Suprapubic skin (tissue), 4 donors: ENCODE data around the gene BRINP3. TPM values are rescaled to one million over a fixed set of nuclear protein-coding genes. Genes with fewer than 3 reads are reported as not detected.

Source experiments
- DNase-seq, 2 donors: peaks; one replicate each; pipeline ENCODE4 v3.0.0-alpha.2; 2019; ENCODE audit warnings: low spot score in 2 of 2
- H3K27ac ChIP-seq: fragments of 200-600 bp; sonication (generic); one replicate; pipeline ENCODE4 v1.5.1; 2019
- H3K27me3 ChIP-seq: fragments of 200-600 bp; sonication (generic); one replicate; pipeline ENCODE4 v1.5.1; 2019
- H3K36me3 ChIP-seq: fragments of 200-600 bp; sonication (generic); one replicate; pipeline ENCODE4 v1.5.1; 2019
- H3K4me1 ChIP-seq: fragments of 200-600 bp; sonication (generic); one replicate; pipeline ENCODE4 v1.5.1; 2019
- H3K4me3 ChIP-seq: fragments of 200-600 bp; sonication (generic); one replicate; pipeline ENCODE4 v1.5.1; 2019; ENCODE audit warnings: mild to moderate bottlenecking
- H3K9me3 ChIP-seq: fragments of 200-600 bp; sonication (generic); one replicate; pipeline ENCODE4 v1.5.1; 2019
- CTCF ChIP-seq, 2 donors: fragments of 200-600 bp in 1 of 2; fragments of 450-650 bp in 1 of 2; sonication (generic) in 1 of 2; IDR thresholded peaks; one replicate each; pipeline ENCODE4 v1.5.1; 2016 to 2019; ENCODE audit warnings: antibody characterized with exemption in 2 of 2, mild to moderate bottlenecking in 1 of 2, moderate library complexity in 1 of 2
- EP300 ChIP-seq: sonication (generic); formaldehyde crosslinking; IDR thresholded peaks from one replicate; pipeline ENCODE4 v1.6.1; 2017; ENCODE audit warnings: antibody characterized with exemption
- POLR2A ChIP-seq, 2 donors: fragments of 450-650 bp; IDR thresholded peaks; one replicate each; pipeline ENCODE4 v1.6.1; 2017; ENCODE audit warnings: antibody characterized with exemption in 2 of 2, mild to moderate bottlenecking in 2 of 2, moderate library complexity in 2 of 2
- POLR2AphosphoS5 ChIP-seq, 3 donors: sonication (generic); formaldehyde crosslinking; IDR thresholded peaks; one replicate each; pipeline ENCODE4 v1.6.1; 2017; ENCODE audit warnings: antibody characterized with exemption in 3 of 3
- WGBS: methylation state at CpG from one replicate; pipeline ENCODE4 v1.1.5; 2018; 5-methylcytosine and 5-hydroxymethylcytosine counted together
- total RNA-seq, 4 donors: library from RNA; depleted of rRNA; stranded (reverse); fragments of >200 nt; gene quantifications; one replicate each; pipeline ENCODE4 v1.1.0, GENCODE V29; 2016

The BRINP3 gene
- total RNA-seq, 4 donors from 2014 or later = 0.13 to 0.53 TPM; not detected in 2

- Histone ChIP-seq H3K27ac (no peak overlapping the region), H3K4me3 (no peak overlapping the region), H3K27me3 (no peaks in the 10 kb centered on the region), H3K9me3 (no peaks in the 10 kb centered on the region), H3K4me1 (no peaks in the 10 kb centered on the region), H3K36me3 (no peaks in the 10 kb centered on the region)
- no peak for DNase-seq
- TF ChIP-seq POLR2A (IDR thresholded peaks at IDR 0.05) (no peak), CTCF (IDR thresholded peaks at IDR 0.05) (no peak), EP300 (no peak), POLR2AphosphoS5 (IDR thresholded peaks at IDR 0.05) (no peak)
These were observed 234.6 kb downstream of the BRINP3 start for GRCh38 chr1:190243056-190243455.

- Histone ChIP-seq H3K4me3 (no peak overlapping the region), H3K4me1 (no peaks in the 10 kb centered on the region), H3K36me3 (no peaks in the 10 kb centered on the region), H3K9me3 (no peaks in the 10 kb centered on the region), H3K27ac (no peak overlapping the region), H3K27me3 (no peaks in the 10 kb centered on the region)
- no peak for DNase-seq
- WGBS = 56% methylated on average over 2 of the region's 2 CpGs
- no peak for TF ChIP-seq CTCF (IDR thresholded peaks at IDR 0.05)
- no peak for TF ChIP-seq EP300
- TF ChIP-seq POLR2AphosphoS5 (IDR thresholded peaks at IDR 0.05) = no peak
- TF ChIP-seq POLR2A (IDR thresholded peaks at IDR 0.05) = no peak
These were observed 251.7 kb downstream of the BRINP3 start for GRCh38 chr1:190226006-190226405.

- no peak overlapping the region for H3K4me3 ChIP-seq
- 77% methylated on average over 3 of the region's 3 CpGs for WGBS
- H3K27me3 ChIP-seq = no peaks in the 10 kb centered on the region
- H3K36me3 ChIP-seq = no peaks in the 10 kb centered on the region
- no peaks in the 10 kb centered on the region for H3K4me1 ChIP-seq
- H3K9me3 ChIP-seq = no peaks in the 10 kb centered on the region
- TF ChIP-seq POLR2A (IDR thresholded peaks at IDR 0.05) (no peak), CTCF (IDR thresholded peaks at IDR 0.05) (no peak), EP300 (no peak), POLR2AphosphoS5 (IDR thresholded peaks at IDR 0.05) (no peak)
- no peak overlapping the region for H3K27ac ChIP-seq
- DNase-seq = no peak
These were observed 265.2 kb downstream of the BRINP3 start for GRCh38 chr1:190212450-190212849.

- Histone ChIP-seq H3K27ac (no peak overlapping the region), H3K4me3 (no peak overlapping the region), H3K27me3 (no peaks in the 10 kb centered on the region), H3K4me1 (no peaks in the 10 kb centered on the region), H3K9me3 (no peaks in the 10 kb centered on the region), H3K36me3 (no peaks in the 10 kb centered on the region)
- TF ChIP-seq CTCF (IDR thresholded peaks at IDR 0.05) (no peak), POLR2A (IDR thresholded peaks at IDR 0.05) (no peak), EP300 (no peak), POLR2AphosphoS5 (IDR thresholded peaks at IDR 0.05) (no peak)
- 87% methylated on average over 4 of the region's 4 CpGs for WGBS
- DNase-seq = no peak
These were observed 269.9 kb downstream of the BRINP3 start for GRCh38 chr1:190207733-190208132.

GRCh38 chr1:190205713-190206112, 272.0 kb downstream of the BRINP3 start:
- Histone ChIP-seq H3K27me3 (no peaks in the 10 kb centered on the region), H3K4me1 (no peaks in the 10 kb centered on the region), H3K36me3 (no peaks in the 10 kb centered on the region), H3K27ac (no peak overlapping the region), H3K4me3 (no peak overlapping the region), H3K9me3 (no peaks in the 10 kb centered on the region)
- no peak for DNase-seq
- WGBS = 57% methylated on average over 2 of the region's 2 CpGs
- no peak for TF ChIP-seq POLR2A (IDR thresholded peaks at IDR 0.05)
- TF ChIP-seq CTCF (IDR thresholded peaks at IDR 0.05) = no peak
- TF ChIP-seq EP300 = no peak
- TF ChIP-seq POLR2AphosphoS5 (IDR thresholded peaks at IDR 0.05) = no peak
